ENCODE data around the gene SMARCD3. TPM values are rescaled to one million over a fixed set of nuclear protein-coding genes. Genes with fewer than 3 reads are reported as not detected.
A peak's percentile ranks its signal among the peaks of the same experiment; 100 is the strongest.

The SMARCD3 gene
- total and polyA plus RNA-seq, 9 of the 15 experiments (the other 6 are each of a cell fraction or from before 2014, with no cell fraction given), result 0.43 to 3.6 (median 2.6) TPM

GRCh38 chr7:151210087-151210854 is 38.2 kb downstream of the SMARCD3 start, which contains the start of gene H2BK1 (continued):
- TF ChIP-seq HNRNPH1 (optimal IDR thresholded peaks at IDR 0.05; ENCODE audit: low read depth, low read length), result no peak
- no peak for TF ChIP-seq ARID4B (CRISPR knock-in tag; IDR thresholded peaks at IDR 0.05)
- TF ChIP-seq POLR2AphosphoS2 (IDR thresholded peaks at IDR 0.05; ENCODE audit: low read length), result peak; percentile 30; the same call in 1 of the 2 replicates
- no peak for TF ChIP-seq NELFE (IDR thresholded peaks at IDR 0.05; ENCODE audit: insufficient read depth, insufficient read length)
- TF ChIP-seq CHAMP1 (IDR thresholded peaks at IDR 0.05), result no peak
- no peak for TF ChIP-seq PHB2 (IDR thresholded peaks at IDR 0.05; ENCODE audit: low read depth)
- TF ChIP-seq ZNF740 (CRISPR knock-in tag; IDR thresholded peaks at IDR 0.05), result no peak
- TF ChIP-seq ZNF740 (tag; IDR thresholded peaks at IDR 0.05), result 0 out of 4 replicates have a peak, but pooled peaks of 1 of the 2 experiments have one; percentile 31
- no peak for TF ChIP-seq NFXL1 (CRISPR knock-in tag; IDR thresholded peaks at IDR 0.05)
- 0 out of 2 replicates have a peak, but pooled peaks have one; percentile 33 for TF ChIP-seq POLR2G (IDR thresholded peaks at IDR 0.05; ENCODE audit: low read depth, low read length)

All from K562 (cell line).